Ovary (tissue), 9 donors: ENCODE data around the gene DNAJC21. TPM values are rescaled to one million over a fixed set of nuclear protein-coding genes. Genes with fewer than 3 reads are reported as not detected.

ENCODE experiments used
- DNase-seq, 5 donors: peaks; one replicate each; pipeline ENCODE4 v3.0.0-alpha.2; 2019 to 2020
- H3K27ac ChIP-seq, 2 donors: fragments of 200-600 bp; one replicate each; pipeline versions ENCODE4 v1.5.1 to v1.8.0; 2019 to 2022
- H3K27me3 ChIP-seq: fragments of 200-600 bp; one replicate; pipeline ENCODE4 v1.8.0; 2022
- H3K36me3 ChIP-seq: fragments of 200-600 bp; sonication (generic); one replicate; pipeline ENCODE4 v1.5.1; 2019
- H3K4me1 ChIP-seq: one replicate; pipeline ENCODE4 v1.8.1; 2013; ENCODE audit warnings: mild to moderate bottlenecking, moderate library complexity; ENCODE audit not compliant: insufficient read depth
- H3K4me3 ChIP-seq: fragments of 200-600 bp; sonication (generic); one replicate; pipeline ENCODE4 v1.5.1; 2017
- H3K9me3 ChIP-seq, 2 donors: fragments of 200-600 bp in 1 of 2; sonication (generic) in 1 of 2; one replicate each; pipeline versions ENCODE4 v1.5.1 to v1.8.1; 2013 to 2019; ENCODE audit warnings: mild to moderate bottlenecking in 1 of 2, moderate library complexity in 1 of 2
- CTCF ChIP-seq, 3 donors: fragments of 450-650 bp in 2 of 3; fragments of 200-600 bp in 1 of 3; IDR thresholded peaks; one replicate each; pipeline versions ENCODE4 v1.5.1 to v1.8.0; 2016 to 2022; ENCODE audit warnings: antibody characterized with exemption in 3 of 3, mild to moderate bottlenecking in 1 of 3
- EP300 ChIP-seq: sonication (generic); formaldehyde crosslinking; IDR thresholded peaks from one replicate; pipeline ENCODE4 v1.6.1; 2017; ENCODE audit warnings: antibody characterized with exemption
- POLR2A ChIP-seq: fragments of 450-650 bp; IDR thresholded peaks from one replicate; pipeline ENCODE4 v1.6.1; 2017; ENCODE audit warnings: antibody characterized with exemption, mild to moderate bottlenecking, moderate library complexity
- WGBS, 3 donors: extraction: QIAGEN DNeasy Blood & Tissue Kit in 1 of 3; methylation state at CpG; one replicate each; pipeline versions ENCODE4 v1.1.5 to v1.1.7; 2013 to 2017; 5-methylcytosine and 5-hydroxymethylcytosine counted together
- intact Hi-C, 4 donors: fragments of 100-400 bp; cut with DNase I; formaldehyde crosslinking; loops; one replicate each; pipeline versions ENCODE4 v1.11.0 to v1.15.1; 2022 to 2023
- polyA plus RNA-seq, 2 donors: library from polyadenylated mRNA; stranded (reverse); fragments of 200-250 nt in 1 of 2; fragments of 350-450 nt in 1 of 2; fragmentation: Illumina TruSeq in 1 of 2; extraction: RNeasy Lipid Tissue Mini Kit (QIAGEN cat#74804) in 1 of 2; gene quantifications; one replicate each; pipeline ENCODE4 v1.2.3, GENCODE V29; 2013 to 2014
- total RNA-seq, 7 donors: library from RNA; depleted of rRNA in 2 of 7; stranded (reverse); fragments of >200 nt in 2 of 7; fragmentation: NEBNext Ultra II Directional in 3 of 7; extraction: Animal tissue kit (Norgen Biotek cat#: 25700) in 3 of 7; gene quantifications; one replicate each; pipeline versions ENCODE4 v1.1.0 to v1.2.4, GENCODE V29; 2016 to 2023
- donor health status: DM: no; HTN: no; CAD: no; lungs with moderate emphysema.
- donor health status: DM: no; HTN: no; CAD: no.
- donor health status: Bipolar disorder and iron deficiency.
- donor health status: DM: yes; HTN: yes; CAD: no.
- donor health status: DM: no; HTN: no; CAD: no.
- donor health status: DM: yes; HTN: yes; CAD: no.

DNAJC21 gene
- total and polyA plus RNA-seq, 9 donors: 19.4 to 38.7 (median 31.8) TPM

- no peaks in the 10 kb centered on the region for H3K36me3 ChIP-seq
- intact Hi-C loops: loop anchor here in 2 of 4 donors (5.0 to 10.0 kb wide), 2 partner anchors 522 to 529 kb away; no protein-coding TSS in a partner anchor
- DNase-seq: no peak
- H3K9me3 ChIP-seq: no peaks in the 10 kb centered on the region
- 64 to 75% (median 67%) methylated on average over 5 of the region's 5 CpGs for WGBS, 3 donors
- H3K27me3 ChIP-seq: no peaks in the 10 kb centered on the region
- no peaks in the 10 kb centered on the region for H3K4me1 ChIP-seq
- no peak for TF ChIP-seq CTCF (IDR thresholded peaks at IDR 0.05)
- no peak for TF ChIP-seq POLR2A
- TF ChIP-seq EP300: no peak
- no peak overlapping the region for H3K4me3 ChIP-seq
- no peak overlapping the region for H3K27ac ChIP-seq
Observed at GRCh38 chr5:35004200-35004599, 74.8 kb downstream of the DNAJC21 start.

- no peak for DNase-seq
- Histone ChIP-seq H3K9me3 (no peaks in the 10 kb centered on the region), H3K27ac (no peak overlapping the region), H3K27me3 (no peaks in the 10 kb centered on the region), H3K4me3 (no peak overlapping the region), H3K4me1 (no peaks in the 10 kb centered on the region), H3K36me3 (no peaks in the 10 kb centered on the region)
- TF ChIP-seq EP300 (no peak), CTCF (IDR thresholded peaks at IDR 0.05) (no peak), POLR2A (no peak)
- intact Hi-C loops: loop anchor here in 2 of 4 donors (5.0 to 10.0 kb wide), 2 partner anchors 522 to 530 kb away; no protein-coding TSS in a partner anchor
- WGBS, 3 donors: 79 to 89% (median 88%) methylated on average over 1 of the region's 1 CpG
Observed at GRCh38 chr5:35004771-35005170, 75.4 kb downstream of the DNAJC21 start.

Other genes starting within 250 kb of the DNAJC21 start
- gene TTC23L, start 90.4 kb upstream of the DNAJC21 start, total RNA-seq: 1 to 10 TPM in 3 of 7 donors, under 1 TPM in 4; 0.15 to 3.3 (median 0.92) TPM
- under 1 TPM; 0.31 to 0.37 TPM for gene TTC23L, start 90.4 kb upstream of the DNAJC21 start, polyA plus RNA-seq
- 10 to 100 TPM in 6 of 7 donors, 1 to 10 TPM in 1; 7.6 to 21.9 (median 18.5) TPM for gene RAD1, start 14.1 kb upstream of the DNAJC21 start, total RNA-seq
- 10 to 100 TPM; 14.3 to 27.3 TPM for gene RAD1, start 14.1 kb upstream of the DNAJC21 start, polyA plus RNA-seq
- gene BRIX1, start 13.8 kb upstream of the DNAJC21 start, total RNA-seq: 10 to 100 TPM; 15.5 to 33.9 (median 23.9) TPM
- gene BRIX1, start 13.8 kb upstream of the DNAJC21 start, polyA plus RNA-seq: 10 to 100 TPM; 17.8 to 26.9 TPM
- under 1 TPM in 1 of 7 donors, not detected in 6; 0.10 TPM for gene AGXT2, start 118.4 kb downstream of the DNAJC21 start, total RNA-seq
- under 1 TPM in 1 of 2 donors, not detected in 1; 0.15 TPM for gene AGXT2, start 118.4 kb downstream of the DNAJC21 start, polyA plus RNA-seq